PC-3 (cell line): ENCODE data around the gene MCF2L2. TPM values are rescaled to one million over a fixed set of nuclear protein-coding genes. Genes with fewer than 3 reads are reported as not detected.

ENCODE experiments used
- ATAC-seq: fragments of 200-7000 bp; cut with Tn5 transposase; 2 replicates; pipeline ENCODE4 v1.9.1; 2020; ENCODE audit warnings: mild to moderate bottlenecking, moderate library complexity
- BruUV-seq: library from RNA; stranded (reverse); fragments of 400-500 nt; replicated peaks from 2 replicates; lab custom pipeline; 2021; lab: Mats Ljungman, UMichigan
- CTCF ChIA-PET: fragments of 300-600 bp; sonication (Branson Sonifier 250); formaldehyde crosslinking; loops from one replicate; lab custom pipeline; 2022; ENCODE audit warnings: antibody characterized with exemption; lab: Charles Lee
- POLR2A ChIA-PET: fragments of 300-600 bp; sonication (Branson Sonifier 250); formaldehyde crosslinking; loops from one replicate; lab custom pipeline; 2022; ENCODE audit warnings: antibody characterized with exemption; ENCODE audit not compliant: unreplicated experiment; lab: Charles Lee
- DNase-seq: peaks from one replicate; pipeline ENCODE4 v3.0.0-alpha.2; 2015
- H2AFZ ChIP-seq: fragments of 300-600 bp; sonication (generic); 2 replicates; pipeline ENCODE4 v1.6.0; 2016; ENCODE audit warnings: antibody characterized with exemption, low read length
- H3F3A ChIP-seq: fragments of 300-600 bp; sonication (generic); one replicate; pipeline ENCODE4 v1.6.0; 2017; ENCODE audit warnings: antibody characterized with exemption, low read length, control low read depth, mild to moderate bottlenecking; ENCODE audit not compliant: unreplicated experiment
- H3K27ac ChIP-seq: fragments of 300-600 bp; sonication (generic); 2 replicates; pipeline ENCODE4 v1.5.1; 2016; ENCODE audit warnings: mild to moderate bottlenecking, low read length
- H3K27me3 ChIP-seq: fragments of 300-600 bp; sonication (generic); 2 replicates; pipeline ENCODE4 v1.6.1; 2016; ENCODE audit warnings: low read length, mixed read lengths
- H3K36me3 ChIP-seq: fragments of 300-600 bp; sonication (generic); 2 replicates; pipeline ENCODE4 v1.6.1; 2016; ENCODE audit warnings: low read depth, mixed run types, low read length, mixed read lengths
- H3K4me1 ChIP-seq: fragments of 300-600 bp; sonication (generic); 2 replicates; pipeline ENCODE4 v1.5.1; 2016; ENCODE audit warnings: low read length; ENCODE audit not compliant: insufficient read depth
- H3K4me2 ChIP-seq: fragments of 300-600 bp; sonication (generic); 2 replicates; pipeline ENCODE4 v1.6.0; 2016; ENCODE audit warnings: low read length
- H3K4me3 ChIP-seq: fragments of 300-600 bp; sonication (generic); 2 replicates; pipeline ENCODE4 v1.5.1; 2016; ENCODE audit warnings: mild to moderate bottlenecking, low read length, mixed read lengths
- H3K79me2 ChIP-seq: fragments of 300-600 bp; sonication (generic); 2 replicates; pipeline ENCODE4 v1.6.1; 2017; ENCODE audit warnings: low read length, mixed read lengths
- H3K9ac ChIP-seq: fragments of 300-600 bp; sonication (generic); 2 replicates; pipeline ENCODE4 v1.6.0; 2016; ENCODE audit warnings: mild to moderate bottlenecking, low read length
- H3K9me2 ChIP-seq: fragments of 300-600 bp; sonication (generic); replicated peaks from 2 replicates; pipeline ENCODE4 v1.6.1; 2016; ENCODE audit warnings: mixed run types, low read length, mixed read lengths
- H3K9me3 ChIP-seq: fragments of 300-600 bp; sonication (generic); 2 replicates; pipeline ENCODE4 v1.6.1; 2016; ENCODE audit warnings: low read length, mixed read lengths
- H4K20me1 ChIP-seq: fragments of 300-600 bp; sonication (generic); 2 replicates; pipeline ENCODE4 v1.6.1; 2016; ENCODE audit warnings: low read length, mixed read lengths
- CTCF ChIP-seq: fragments of 300-600 bp; sonication (generic); conservative IDR thresholded peaks from 2 replicates; pipeline ENCODE4 v1.5.1; 2017; ENCODE audit warnings: antibody characterized with exemption, low read depth, mild to moderate bottlenecking, low read length
- EZH2 ChIP-seq: fragments of 300-600 bp; sonication (generic); IDR thresholded peaks from one replicate; pipeline ENCODE4 v1.6.1; 2017; ENCODE audit warnings: antibody characterized with exemption, mild to moderate bottlenecking, low read length; ENCODE audit not compliant: unreplicated experiment
- EZH2phosphoT487 ChIP-seq: fragments of 300-600 bp; sonication (generic); IDR thresholded peaks from 2 replicates; pipeline ENCODE4 v1.6.1; 2018; ENCODE audit warnings: mild to moderate bottlenecking, antibody characterized with exemption, low read length, borderline replicate concordance
- intact Hi-C: fragments of 100-400 bp; cut with micrococcal nuclease; formaldehyde crosslinking; loops from 2 replicates; pipeline ENCODE4 v1.9.0; 2023
- total RNA-seq: library from RNA; depleted of rRNA; stranded (reverse); fragments of >200 nt; gene quantifications from 2 replicates; pipeline ENCODE4 v1.2.3, GENCODE V29; 2014

MCF2L2 gene
- total RNA-seq, 1 experiment from 2014 or later: 3.6 TPM

GRCh38 chr3:183192650-183193300 lies 235.6 kb downstream of the MCF2L2 start:
- ATAC-seq (peak; percentile 13; the same call in 1 of the 2 replicates), DNase-seq (peak; percentile 61)
- peak overlapping the region; percentile 77 for H3K27ac ChIP-seq
- peaks cover 24% of the 10 kb centered on the region for H3K4me1 ChIP-seq
- no peaks in the 10 kb centered on the region for H3K27me3 ChIP-seq
- H3F3A ChIP-seq: peaks cover 2% of the 10 kb centered on the region
- H4K20me1 ChIP-seq: no peaks in the 10 kb centered on the region
- intact Hi-C loops: loop anchor here (1.0 kb wide), 1 partner anchor 61 kb away; the partner anchor contains the start of gene B3GNT5
- H3K9me2 ChIP-seq: no peaks in the 10 kb centered on the region
- BruUV-seq: no TSS peak
- no peak overlapping the region; the same call in 1 of the 2 replicates for H3K9ac ChIP-seq
- H3K9me3 ChIP-seq: no peaks in the 10 kb centered on the region
- no peaks in the 10 kb centered on the region for H3K36me3 ChIP-seq
- POLR2A ChIA-PET: interaction anchor here (0.6 kb wide), 1 partner anchor 189 kb away, joined by 4 read pairs; no protein-coding TSS in a partner anchor
- H3K4me2 ChIP-seq: peak overlapping the region; percentile 71
- no peaks in the 10 kb centered on the region for H3K79me2 ChIP-seq
- H2AFZ ChIP-seq: 0 out of 2 replicates have a peak overlapping the region, but pooled peaks have one; percentile 24
- no peak overlapping the region for H3K4me3 ChIP-seq
- CTCF ChIA-PET: interaction anchor here (1.8 kb wide), 1 partner anchor 8 kb away, joined by 15 read pairs; no protein-coding TSS in a partner anchor
- no peak for TF ChIP-seq EZH2phosphoT487
- no peak for TF ChIP-seq EZH2
- TF ChIP-seq CTCF: no peak

GRCh38 chr3:183189641-183190040 lies 238.8 kb downstream of the MCF2L2 start:
- H3K4me2 ChIP-seq: no peak overlapping the region
- H3K27me3 ChIP-seq: no peaks in the 10 kb centered on the region
- no peaks in the 10 kb centered on the region for H3K36me3 ChIP-seq
- no peak overlapping the region for H3K9ac ChIP-seq
- no peak overlapping the region for H2AFZ ChIP-seq
- no peak overlapping the region for H3K4me3 ChIP-seq
- H3K9me3 ChIP-seq: no peaks in the 10 kb centered on the region
- no TSS peak for BruUV-seq
- intact Hi-C loops: no loop called here
- POLR2A ChIA-PET: no interaction called here
- TF ChIP-seq EZH2phosphoT487 (no peak), EZH2 (no peak), CTCF (no peak)
- no peaks in the 10 kb centered on the region for H3F3A ChIP-seq
- no peaks in the 10 kb centered on the region for H3K9me2 ChIP-seq
- CTCF ChIA-PET: no interaction called here
- H4K20me1 ChIP-seq: no peaks in the 10 kb centered on the region
- no peaks in the 10 kb centered on the region for H3K79me2 ChIP-seq
- ATAC-seq (no peak), DNase-seq (no peak)
- no peak overlapping the region for H3K27ac ChIP-seq
- peaks cover 43% of the 10 kb centered on the region for H3K4me1 ChIP-seq

GRCh38 chr3:183188895-183189462 lies 239.4 kb downstream of the MCF2L2 start:
- intact Hi-C loops: no loop called here
- POLR2A ChIA-PET: interaction anchor here (0.6 kb wide), 1 partner anchor 62 kb away, joined by 6 read pairs; no protein-coding TSS in a partner anchor

More at GRCh38 chr3:183188895-183189462, 239.4 kb downstream of the MCF2L2 start:
- Histone ChIP-seq H3K27ac (no peak overlapping the region), H3K9me3 (no peaks in the 10 kb centered on the region), H3F3A (no peaks in the 10 kb centered on the region), H2AFZ (no peak overlapping the region), H3K4me2 (no peak overlapping the region), H4K20me1 (no peaks in the 10 kb centered on the region), H3K4me1 (peaks cover 37% of the 10 kb centered on the region), H3K79me2 (no peaks in the 10 kb centered on the region), H3K4me3 (no peak overlapping the region), H3K9me2 (no peaks in the 10 kb centered on the region), H3K9ac (no peak overlapping the region), H3K27me3 (no peaks in the 10 kb centered on the region), H3K36me3 (no peaks in the 10 kb centered on the region)
- ATAC-seq (no peak), DNase-seq (peak; percentile 48)
- no TSS peak for BruUV-seq
- CTCF ChIA-PET: interaction anchor here (0.6 kb wide), 2 partner anchors 80 to 311 kb away, joined by 3 read pairs; no protein-coding TSS in a partner anchor
- TF ChIP-seq EZH2 (no peak), CTCF (peak; percentile 56)
